Measurements from ENCODE around the gene NFATC3. TPM values are rescaled to one million over a fixed set of nuclear protein-coding genes. Genes with fewer than 3 reads are reported as not detected.

Gene NFATC3
- total RNA-seq, 1 experiment from 2014 or later, result 43.9 TPM

DNA sequence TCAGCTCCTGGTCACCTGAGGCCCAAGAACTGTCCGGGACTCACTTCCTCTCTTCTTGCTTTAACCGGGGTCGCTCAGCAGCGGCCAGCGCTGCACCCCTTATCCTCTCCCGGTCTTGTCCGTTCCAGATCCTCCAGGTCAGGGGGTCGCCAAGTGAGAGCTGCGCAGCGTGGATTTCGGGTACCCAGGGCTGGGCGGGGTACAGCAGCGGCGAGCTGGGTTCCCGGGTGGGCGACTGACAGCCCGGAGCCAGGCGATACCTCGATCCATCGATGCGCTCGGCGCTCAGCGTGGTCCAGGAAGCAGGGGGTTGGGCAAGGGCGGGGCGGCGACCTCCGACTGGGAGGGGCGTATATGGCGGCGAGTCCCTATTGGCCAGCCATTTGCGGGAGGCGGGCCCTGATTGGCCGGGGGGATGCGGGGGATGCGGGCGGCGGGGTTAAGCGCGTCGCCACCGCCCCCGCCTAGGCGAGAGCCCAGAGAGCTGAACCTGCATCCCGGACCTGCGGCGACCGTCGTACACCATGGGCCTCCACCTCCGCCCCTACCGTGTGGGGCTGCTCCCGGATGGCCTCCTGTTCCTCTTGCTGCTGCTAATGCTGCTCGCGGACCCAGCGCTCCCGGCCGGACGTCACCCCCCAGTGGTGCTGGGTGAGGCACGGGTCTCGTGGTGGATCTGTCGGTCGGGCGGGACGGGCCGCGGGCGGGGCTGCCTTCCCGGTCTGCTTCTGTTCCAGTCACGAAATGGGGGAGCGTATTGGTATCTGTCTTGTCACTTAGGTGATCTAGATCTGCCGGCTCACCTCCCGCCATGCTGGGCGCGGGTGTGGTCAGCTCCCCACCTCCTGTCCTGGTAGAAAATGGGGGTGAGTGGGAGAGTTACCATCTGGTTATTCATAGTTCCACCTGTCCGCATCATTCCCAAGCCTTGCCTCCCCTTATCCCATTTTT is 160.0 kb downstream of the NFATC3 start, which contains the start of gene PLA2G15:
TSS of gene PLA2G15 (plus strand) at position 471 of the 951 bp plus-strand sequence. CDS start at position 525, 54 bp downstream.
- H3K9me3 ChIP-seq, result no peaks in the 10 kb centered on the region
- Mint-ChIP-seq H3K4me3 (ENCODE audit: unreplicated experiment) (peak within 1 kb of the TSS; percentile 91), H3K36me3 (ENCODE audit: insufficient read depth, unreplicated experiment) (peaks cover 50% of the 10 kb centered on the region), H3K27me3 (ENCODE audit: insufficient read depth, unreplicated experiment) (no peaks in the 10 kb centered on the region), H3K9me3 (ENCODE audit: unreplicated experiment) (no peaks in the 10 kb centered on the region), H3K4me1 (ENCODE audit: low read depth, unreplicated experiment) (peaks cover 14% of the 10 kb centered on the region), H3K27ac (ENCODE audit: unreplicated experiment) (peak within 1 kb of the TSS; percentile 69)
- peak; percentile 98 to 99 for DNase-seq
- BruUV-seq (replicated peaks), result TSS peak; percentile 53
- TF ChIP-seq, protein P1, sequence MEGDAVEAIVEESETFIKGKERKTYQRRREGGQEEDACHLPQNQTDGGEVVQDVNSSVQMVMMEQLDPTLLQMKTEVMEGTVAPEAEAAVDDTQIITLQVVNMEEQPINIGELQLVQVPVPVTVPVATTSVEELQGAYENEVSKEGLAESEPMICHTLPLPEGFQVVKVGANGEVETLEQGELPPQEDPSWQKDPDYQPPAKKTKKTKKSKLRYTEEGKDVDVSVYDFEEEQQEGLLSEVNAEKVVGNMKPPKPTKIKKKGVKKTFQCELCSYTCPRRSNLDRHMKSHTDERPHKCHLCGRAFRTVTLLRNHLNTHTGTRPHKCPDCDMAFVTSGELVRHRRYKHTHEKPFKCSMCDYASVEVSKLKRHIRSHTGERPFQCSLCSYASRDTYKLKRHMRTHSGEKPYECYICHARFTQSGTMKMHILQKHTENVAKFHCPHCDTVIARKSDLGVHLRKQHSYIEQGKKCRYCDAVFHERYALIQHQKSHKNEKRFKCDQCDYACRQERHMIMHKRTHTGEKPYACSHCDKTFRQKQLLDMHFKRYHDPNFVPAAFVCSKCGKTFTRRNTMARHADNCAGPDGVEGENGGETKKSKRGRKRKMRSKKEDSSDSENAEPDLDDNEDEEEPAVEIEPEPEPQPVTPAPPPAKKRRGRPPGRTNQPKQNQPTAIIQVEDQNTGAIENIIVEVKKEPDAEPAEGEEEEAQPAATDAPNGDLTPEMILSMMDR (IDR thresholded peaks at IDR 0.05; ENCODE audit: insufficient read depth in 1 of 2, low read depth in 1 of 2, low read length in 1 of 2, severe bottlenecking in 1 of 2, unreplicated experiment in 1 of 2), result no peak
- ChIA-PET CTCF (interaction anchor here (0.5 to 1.5 kb wide), 7 partner anchors 16 to 409 kb away, joined by 3 to 7 read pairs (median 3); partner anchors contain the start of genes PRMT7, SLC7A6 and SLC7A6OS), POLR2A (interaction anchor here (0.6 to 1.3 kb wide), 6 partner anchors 8 to 133 kb away, joined by 3 to 7 read pairs (median 4); partner anchors contain the start of genes ESRP2, PRMT7, SLC7A6 and SLC7A6OS)
- peak within 1 kb of the TSS; percentile 100 for H3K4me3 ChIP-seq (ENCODE audit: low read depth, low read length)
- H3K27me3 ChIP-seq (replicated peaks; ENCODE audit: control insufficient read depth, insufficient read depth, low read length), result no peaks in the 10 kb centered on the region
- intact Hi-C loops (cut with micrococcal nuclease; ENCODE audit: unreplicated experiment), result loop anchor here (1.0 kb wide), 1 partner anchor 8 kb away; no protein-coding TSS in a partner anchor
- peaks cover 12% of the 10 kb centered on the region for H3K4me1 ChIP-seq
- H3K36me3 ChIP-seq (ENCODE audit: control insufficient read depth, insufficient read depth, low read length), result no peaks in the 10 kb centered on the region

DNA sequence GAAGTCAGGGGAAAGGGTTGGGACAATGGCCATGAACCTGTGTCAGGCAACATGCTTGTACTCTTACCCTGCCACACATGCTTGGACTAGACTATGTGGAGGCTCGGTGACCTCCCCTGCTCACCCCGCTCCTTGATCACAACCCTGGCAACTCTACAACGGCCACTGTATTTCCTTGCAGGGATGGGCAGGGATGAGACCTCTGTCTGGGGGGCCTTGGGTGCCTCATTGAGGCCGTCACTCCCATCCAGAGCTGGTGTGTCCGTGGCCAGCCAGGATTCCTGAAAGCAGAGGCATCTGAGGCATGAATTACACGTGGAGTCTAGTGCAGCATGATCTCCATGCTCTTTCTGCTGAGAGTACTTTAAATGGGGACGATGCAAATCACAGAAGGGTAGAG is 161.0 kb downstream of the NFATC3 start:
- TF ChIP-seq, protein P1 (IDR thresholded peaks at IDR 0.05; ENCODE audit: insufficient read depth in 1 of 2, low read depth in 1 of 2, low read length in 1 of 2, severe bottlenecking in 1 of 2, unreplicated experiment in 1 of 2), result no peak
- intact Hi-C loops (cut with micrococcal nuclease; ENCODE audit: unreplicated experiment), result no loop called here
- Mint-ChIP-seq H3K4me1 (ENCODE audit: low read depth, unreplicated experiment) (peaks cover 14% of the 10 kb centered on the region), H3K36me3 (ENCODE audit: insufficient read depth, unreplicated experiment) (peaks cover 55% of the 10 kb centered on the region), H3K27ac (ENCODE audit: unreplicated experiment) (peak overlapping the region; percentile 53), H3K4me3 (ENCODE audit: unreplicated experiment) (peak overlapping the region; percentile 91), H3K27me3 (ENCODE audit: insufficient read depth, unreplicated experiment) (no peaks in the 10 kb centered on the region), H3K9me3 (ENCODE audit: unreplicated experiment) (no peaks in the 10 kb centered on the region)
- peaks cover 12% of the 10 kb centered on the region for H3K4me1 ChIP-seq
- no peaks in the 10 kb centered on the region for H3K9me3 ChIP-seq
- no peaks in the 10 kb centered on the region for H3K36me3 ChIP-seq (ENCODE audit: control insufficient read depth, insufficient read depth, low read length)
- ChIA-PET POLR2A (no interaction called here), CTCF (interaction anchor here (1.1 kb wide), 1 partner anchor 83 kb away, joined by 3 read pairs; no protein-coding TSS in a partner anchor)
- no peak for DNase-seq
- H3K27me3 ChIP-seq (replicated peaks; ENCODE audit: control insufficient read depth, insufficient read depth, low read length), result no peaks in the 10 kb centered on the region
- peak overlapping the region; percentile 100 for H3K4me3 ChIP-seq (ENCODE audit: low read depth, low read length)
- no TSS peak for BruUV-seq (replicated peaks)

DNA sequence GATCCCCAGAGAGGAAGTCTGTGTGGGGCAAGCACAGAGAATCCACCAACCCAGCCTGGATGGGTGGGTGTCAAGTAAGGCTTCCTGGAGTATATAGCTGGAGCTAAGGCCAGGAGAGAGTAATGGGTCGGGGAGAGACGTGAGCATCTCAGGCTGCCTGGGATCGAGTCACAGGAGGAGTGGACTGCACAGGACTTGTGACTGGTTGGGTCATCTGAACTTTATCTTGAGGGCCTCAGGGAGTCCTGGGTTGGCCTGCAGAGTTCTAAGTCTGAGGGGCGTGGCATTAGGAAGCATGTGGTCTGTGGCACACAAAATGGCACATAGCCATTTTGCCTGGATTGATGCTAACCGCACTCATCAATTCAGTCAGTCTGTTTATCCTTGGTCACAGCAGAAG is 161.5 kb downstream of the NFATC3 start:
- no peaks in the 10 kb centered on the region for H3K27me3 ChIP-seq (replicated peaks; ENCODE audit: control insufficient read depth, insufficient read depth, low read length)
- H3K9me3 Mint-ChIP-seq (ENCODE audit: unreplicated experiment), result no peaks in the 10 kb centered on the region
- H3K27ac Mint-ChIP-seq (ENCODE audit: unreplicated experiment), result no peak overlapping the region
- H3K9me3 ChIP-seq, result no peaks in the 10 kb centered on the region
- H3K4me3 ChIP-seq (ENCODE audit: low read depth, low read length), result no peak overlapping the region
- H3K36me3 ChIP-seq (ENCODE audit: control insufficient read depth, insufficient read depth, low read length), result no peaks in the 10 kb centered on the region
- intact Hi-C loops (cut with micrococcal nuclease; ENCODE audit: unreplicated experiment), result no loop called here
- H3K27me3 Mint-ChIP-seq (ENCODE audit: insufficient read depth, unreplicated experiment), result no peaks in the 10 kb centered on the region
- peaks cover 14% of the 10 kb centered on the region for H3K4me1 Mint-ChIP-seq (ENCODE audit: low read depth, unreplicated experiment)
- ChIA-PET POLR2A (no interaction called here), CTCF (no interaction called here)
- no peak for DNase-seq
- no TSS peak for BruUV-seq (replicated peaks)
- peaks cover 12% of the 10 kb centered on the region for H3K4me1 ChIP-seq
- peaks cover 55% of the 10 kb centered on the region for H3K36me3 Mint-ChIP-seq (ENCODE audit: insufficient read depth, unreplicated experiment)
- peak overlapping the region; percentile 91 for H3K4me3 Mint-ChIP-seq (ENCODE audit: unreplicated experiment)
- TF ChIP-seq, protein P1 (IDR thresholded peaks at IDR 0.05; ENCODE audit: insufficient read depth in 1 of 2, low read depth in 1 of 2, low read length in 1 of 2, severe bottlenecking in 1 of 2, unreplicated experiment in 1 of 2), result no peak
